ENCODE results near the gene GRIN2A.

GRIN2A gene

DNA sequence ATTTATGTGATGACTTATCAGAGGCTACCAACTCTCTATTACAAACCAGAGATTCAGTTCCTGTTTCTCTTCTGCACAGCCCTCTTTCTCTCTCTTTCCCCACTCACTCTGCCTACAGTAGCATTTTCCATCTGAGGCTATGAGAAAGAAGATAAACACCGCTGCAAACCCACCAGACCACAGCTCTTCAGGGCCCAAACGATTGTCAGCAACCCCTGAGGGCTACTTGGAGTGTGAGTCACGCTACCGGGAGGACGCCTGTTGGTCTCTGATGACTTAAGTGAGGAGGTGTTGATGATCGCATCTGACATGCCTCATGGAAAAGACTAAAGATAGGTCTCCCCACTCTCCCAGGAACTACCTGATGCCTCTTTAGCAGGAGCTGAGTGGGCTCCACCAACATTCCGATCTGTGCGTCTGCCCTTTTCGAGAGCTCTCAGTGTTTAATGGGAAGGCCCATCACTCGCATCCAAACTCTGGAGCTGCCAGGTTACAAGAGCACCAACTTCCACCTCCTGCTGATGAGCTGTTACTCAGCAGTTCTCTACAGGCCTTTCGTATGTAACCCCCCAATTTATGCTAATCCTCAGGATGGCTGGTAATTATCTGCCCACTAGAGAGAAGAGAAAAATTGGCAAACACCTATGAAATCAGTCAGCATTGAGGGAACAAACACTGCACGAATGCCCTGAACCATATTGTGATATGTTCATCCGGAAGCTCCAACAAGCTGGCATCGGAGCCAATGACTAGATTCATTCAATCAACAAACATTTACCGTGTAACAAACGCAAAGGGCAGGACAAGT is 9.2 kb downstream of the GRIN2A start:
- Histone ChIP-seq H3K4me3 (replicated peaks; ENCODE audit: low read depth, low read length) (no peak overlapping the region), H3K36me3 (ENCODE audit: control insufficient read depth, insufficient read depth, low read length) (no peaks in the 10 kb centered on the region), H3K27me3 (replicated peaks; ENCODE audit: control insufficient read depth, insufficient read depth, low read length) (no peaks in the 10 kb centered on the region)
- no peak for DNase-seq (ENCODE audit: extremely low read depth, insufficient read length)
- TF ChIP-seq, protein P1, sequence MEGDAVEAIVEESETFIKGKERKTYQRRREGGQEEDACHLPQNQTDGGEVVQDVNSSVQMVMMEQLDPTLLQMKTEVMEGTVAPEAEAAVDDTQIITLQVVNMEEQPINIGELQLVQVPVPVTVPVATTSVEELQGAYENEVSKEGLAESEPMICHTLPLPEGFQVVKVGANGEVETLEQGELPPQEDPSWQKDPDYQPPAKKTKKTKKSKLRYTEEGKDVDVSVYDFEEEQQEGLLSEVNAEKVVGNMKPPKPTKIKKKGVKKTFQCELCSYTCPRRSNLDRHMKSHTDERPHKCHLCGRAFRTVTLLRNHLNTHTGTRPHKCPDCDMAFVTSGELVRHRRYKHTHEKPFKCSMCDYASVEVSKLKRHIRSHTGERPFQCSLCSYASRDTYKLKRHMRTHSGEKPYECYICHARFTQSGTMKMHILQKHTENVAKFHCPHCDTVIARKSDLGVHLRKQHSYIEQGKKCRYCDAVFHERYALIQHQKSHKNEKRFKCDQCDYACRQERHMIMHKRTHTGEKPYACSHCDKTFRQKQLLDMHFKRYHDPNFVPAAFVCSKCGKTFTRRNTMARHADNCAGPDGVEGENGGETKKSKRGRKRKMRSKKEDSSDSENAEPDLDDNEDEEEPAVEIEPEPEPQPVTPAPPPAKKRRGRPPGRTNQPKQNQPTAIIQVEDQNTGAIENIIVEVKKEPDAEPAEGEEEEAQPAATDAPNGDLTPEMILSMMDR (IDR thresholded peaks at IDR 0.05; ENCODE audit: insufficient read depth, low read length, poor library complexity, severe bottlenecking): no peak

DNA sequence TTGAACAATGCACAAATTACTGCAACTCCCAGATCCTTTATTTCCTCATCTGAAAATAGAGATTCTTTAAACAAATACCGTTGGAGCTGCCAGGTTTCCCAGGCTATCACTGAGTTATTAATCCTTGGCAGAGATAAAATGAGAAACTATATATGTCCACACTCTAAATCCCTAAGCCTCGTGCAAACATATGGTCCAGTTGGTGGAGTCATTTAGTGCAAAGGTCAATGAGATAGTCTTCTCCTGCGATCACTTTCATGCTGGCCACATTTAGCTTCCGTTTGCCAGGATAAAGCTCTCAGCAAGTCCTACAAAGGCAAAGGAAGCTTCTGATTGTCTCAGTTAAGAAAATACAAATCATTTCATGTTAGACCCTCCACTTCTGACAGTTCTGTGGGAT is 11.0 kb downstream of the GRIN2A start:
- Histone ChIP-seq H3K4me3 (replicated peaks; ENCODE audit: low read depth, low read length) (no peak overlapping the region), H3K36me3 (ENCODE audit: control insufficient read depth, insufficient read depth, low read length) (no peaks in the 10 kb centered on the region), H3K27me3 (replicated peaks; ENCODE audit: control insufficient read depth, insufficient read depth, low read length) (no peaks in the 10 kb centered on the region)
- TF ChIP-seq, protein P1 (IDR thresholded peaks at IDR 0.05; ENCODE audit: insufficient read depth, low read length, poor library complexity, severe bottlenecking): no peak
- DNase-seq (ENCODE audit: extremely low read depth, insufficient read length): no peak

DNA sequence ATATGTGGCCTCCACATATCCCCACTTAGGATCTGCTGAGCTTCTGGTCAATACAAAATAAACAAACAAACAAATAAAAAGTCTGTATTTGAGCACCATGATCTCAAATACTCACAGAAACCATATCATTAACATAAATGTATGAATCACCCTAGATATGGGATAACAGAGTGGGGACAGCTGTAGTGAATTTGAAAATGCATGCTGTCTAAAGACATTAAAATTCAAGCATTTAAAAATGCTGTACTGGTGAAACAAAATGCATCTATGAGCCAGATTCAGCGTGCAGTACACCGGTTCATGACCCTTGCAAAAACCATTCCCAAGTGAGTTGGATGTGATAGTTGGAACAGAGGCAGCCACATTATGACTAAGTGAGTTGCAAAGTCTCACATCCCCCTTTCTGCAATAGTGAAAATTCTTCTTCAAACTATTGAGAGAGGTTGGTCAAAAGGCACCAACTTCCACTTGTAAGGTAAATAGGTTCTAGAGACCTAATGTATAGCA is 12.3 kb downstream of the GRIN2A start:
- TF ChIP-seq, protein P1 (IDR thresholded peaks at IDR 0.05; ENCODE audit: insufficient read depth, low read length, poor library complexity, severe bottlenecking): no peak
- H3K36me3 ChIP-seq (ENCODE audit: control insufficient read depth, insufficient read depth, low read length): no peaks in the 10 kb centered on the region
- no peaks in the 10 kb centered on the region for H3K27me3 ChIP-seq (replicated peaks; ENCODE audit: control insufficient read depth, insufficient read depth, low read length)
- DNase-seq (ENCODE audit: extremely low read depth, insufficient read length): no peak
- H3K4me3 ChIP-seq (replicated peaks; ENCODE audit: low read depth, low read length): no peak overlapping the region

DNA sequence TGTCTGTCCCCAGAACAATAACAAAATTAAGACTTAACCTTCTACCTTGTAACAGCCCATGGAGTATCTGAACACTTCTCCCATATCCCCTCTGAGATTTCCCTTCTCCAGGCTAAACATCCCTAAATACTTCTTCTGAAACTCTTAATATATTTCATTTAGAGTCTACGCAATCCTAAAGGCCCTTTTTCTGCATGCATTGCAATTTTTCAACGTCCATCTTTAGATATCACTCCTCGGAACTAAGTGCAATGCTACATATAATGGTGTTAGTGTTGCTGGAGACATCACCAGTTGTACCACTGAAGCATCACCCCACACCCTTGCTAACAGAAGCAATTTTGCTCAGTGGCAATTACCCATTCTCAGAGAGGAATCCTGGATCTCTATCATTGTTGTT is 13.2 kb downstream of the GRIN2A start:
- no peak overlapping the region for H3K4me3 ChIP-seq (replicated peaks; ENCODE audit: low read depth, low read length)
- H3K36me3 ChIP-seq (ENCODE audit: control insufficient read depth, insufficient read depth, low read length): no peaks in the 10 kb centered on the region
- no peaks in the 10 kb centered on the region for H3K27me3 ChIP-seq (replicated peaks; ENCODE audit: control insufficient read depth, insufficient read depth, low read length)
- DNase-seq (ENCODE audit: extremely low read depth, insufficient read length): no peak
- TF ChIP-seq, protein P1 (IDR thresholded peaks at IDR 0.05; ENCODE audit: insufficient read depth, low read length, poor library complexity, severe bottlenecking): no peak

DNA sequence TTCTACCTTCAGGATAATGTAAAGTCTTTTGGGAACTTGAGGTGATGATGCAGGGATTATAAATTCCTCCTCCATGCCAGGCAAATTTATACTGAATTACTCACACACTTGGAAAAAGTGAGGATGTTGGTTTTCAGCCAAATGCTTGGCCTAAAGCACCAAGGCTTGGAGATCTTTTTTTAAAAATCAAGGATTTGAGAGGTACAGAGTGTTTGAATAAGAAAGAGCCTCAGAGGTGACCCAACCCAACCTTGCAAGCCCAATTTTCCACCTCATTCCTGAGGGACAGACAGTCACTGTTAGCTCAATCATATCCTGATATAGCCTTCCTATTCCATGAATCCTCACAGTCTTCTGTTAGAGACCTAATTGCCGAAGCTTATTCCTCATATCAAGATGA is 14.0 kb downstream of the GRIN2A start:
- Histone ChIP-seq H3K36me3 (ENCODE audit: control insufficient read depth, insufficient read depth, low read length) (no peaks in the 10 kb centered on the region), H3K4me3 (replicated peaks; ENCODE audit: low read depth, low read length) (no peak overlapping the region), H3K27me3 (replicated peaks; ENCODE audit: control insufficient read depth, insufficient read depth, low read length) (no peaks in the 10 kb centered on the region)
- no peak for DNase-seq (ENCODE audit: extremely low read depth, insufficient read length)
- TF ChIP-seq, protein P1 (IDR thresholded peaks at IDR 0.05; ENCODE audit: insufficient read depth, low read length, poor library complexity, severe bottlenecking): no peak
